ENCODE measurements around the gene SIPA1L3. TPM values are rescaled to one million over a fixed set of nuclear protein-coding genes. Genes with fewer than 3 reads are reported as not detected.

The SIPA1L3 gene
- polyA plus RNA-seq, 3 donors from 2014 or later = 0.29 to 4.1 (median 3.2) TPM

- H3K27ac Mint-ChIP-seq = no peak overlapping the region
- no peaks in the 10 kb centered on the region for H3K9me3 Mint-ChIP-seq
- DNase-seq = no peak
- H3K4me1 Mint-ChIP-seq = peaks cover 0 to 1% of the 10 kb centered on the region in 2 donors
- H3K27me3 Mint-ChIP-seq (ENCODE audit: low read depth in 3 of 3) = no peaks in the 10 kb centered on the region
- no peaks in the 10 kb centered on the region for H3K36me3 Mint-ChIP-seq
- H3K4me3 Mint-ChIP-seq = no peak overlapping the region
Measured at GRCh38 chr19:37942516-37942902, 35.5 kb downstream of the SIPA1L3 start.

DNA sequence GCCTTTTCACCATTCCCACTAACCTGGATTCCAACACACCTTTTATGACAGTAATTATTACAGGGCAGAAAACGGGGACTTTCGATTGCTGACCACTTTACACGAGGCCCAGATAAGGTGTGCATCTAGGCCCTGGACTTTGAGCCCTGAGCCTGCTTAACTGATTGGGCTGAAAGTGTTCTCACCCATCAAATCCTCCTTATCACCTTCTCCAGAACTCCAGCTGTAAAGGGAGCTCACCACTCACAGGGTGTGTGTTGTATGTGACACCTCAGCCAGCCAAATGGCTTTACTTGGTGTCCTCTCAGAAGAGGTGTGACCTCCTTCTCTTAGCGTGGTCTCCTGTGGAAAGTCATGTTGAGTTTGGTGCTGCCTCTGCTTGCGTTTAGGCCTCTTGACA is 36.5 kb downstream of the SIPA1L3 start:
- DNase-seq = no peak
- no peaks in the 10 kb centered on the region for H3K36me3 Mint-ChIP-seq
- no peak overlapping the region for H3K4me3 Mint-ChIP-seq
- peaks cover 0 to 2% of the 10 kb centered on the region in 2 donors for H3K4me1 Mint-ChIP-seq
- no peaks in the 10 kb centered on the region for H3K9me3 Mint-ChIP-seq
- H3K27ac Mint-ChIP-seq = no peak overlapping the region
- H3K27me3 Mint-ChIP-seq (ENCODE audit: low read depth in 3 of 3) = no peaks in the 10 kb centered on the region

DNA sequence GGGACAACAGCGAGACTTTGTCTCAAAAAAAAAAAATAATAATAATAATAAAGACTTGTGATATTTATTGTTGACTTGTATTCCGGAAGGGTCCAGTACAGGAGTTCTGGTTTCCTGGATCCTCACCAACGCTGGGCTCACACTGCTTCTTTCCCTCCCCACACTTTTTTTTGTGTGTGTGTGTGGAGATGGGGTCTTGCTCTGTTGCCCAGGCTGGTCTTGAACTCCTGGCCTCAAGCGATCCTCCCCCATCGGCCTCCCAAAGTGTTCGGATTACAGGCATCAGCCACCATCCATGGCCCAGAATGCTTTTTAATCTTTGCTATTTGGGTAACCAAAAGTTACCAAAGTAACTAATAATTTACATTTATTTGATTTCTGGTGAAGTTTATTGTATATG is 39.1 kb downstream of the SIPA1L3 start:
- H3K27ac Mint-ChIP-seq = no peak overlapping the region
- no peak for DNase-seq
- peaks cover 0 to 3% (median 0%) of the 10 kb centered on the region in 3 donors for H3K36me3 Mint-ChIP-seq
- no peak overlapping the region for H3K4me3 Mint-ChIP-seq
- H3K9me3 Mint-ChIP-seq = no peaks in the 10 kb centered on the region
- H3K4me1 Mint-ChIP-seq = peaks cover 3% of the 10 kb centered on the region in 2 donors
- H3K27me3 Mint-ChIP-seq (ENCODE audit: low read depth in 3 of 3) = no peaks in the 10 kb centered on the region

DNA sequence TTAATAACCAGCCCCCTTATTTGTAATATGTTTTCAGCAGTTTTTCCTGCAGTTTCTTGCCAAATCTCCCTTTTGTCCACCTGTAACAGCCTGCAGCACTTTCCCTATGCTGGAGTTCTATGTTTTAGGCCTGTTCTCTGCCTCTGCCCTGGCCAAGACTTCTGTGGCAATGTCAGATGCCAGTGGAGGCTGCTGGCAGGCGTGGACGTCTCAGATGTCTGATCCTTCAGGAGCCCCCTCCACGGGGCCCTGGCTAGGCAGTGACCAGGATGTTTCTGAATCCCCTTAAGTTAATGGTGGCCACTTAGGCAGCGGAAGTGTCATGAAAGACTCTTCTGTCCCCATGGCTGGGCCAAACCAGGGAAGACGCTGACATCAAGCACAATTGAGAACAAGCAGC is 40.8 kb downstream of the SIPA1L3 start:
- Mint-ChIP-seq H3K4me1 (peaks cover 3 to 6% of the 10 kb centered on the region in 2 donors), H3K27me3 (ENCODE audit: low read depth in 3 of 3) (no peaks in the 10 kb centered on the region), H3K36me3 (peaks cover 0 to 3% (median 0%) of the 10 kb centered on the region in 3 donors), H3K4me3 (no peak overlapping the region), H3K9me3 (no peaks in the 10 kb centered on the region), H3K27ac (no peak overlapping the region)
- DNase-seq = no peak

- no peak overlapping the region for H3K4me3 Mint-ChIP-seq
Measured at GRCh38 chr19:37948362-37948761, 41.4 kb downstream of the SIPA1L3 start.

DNA sequence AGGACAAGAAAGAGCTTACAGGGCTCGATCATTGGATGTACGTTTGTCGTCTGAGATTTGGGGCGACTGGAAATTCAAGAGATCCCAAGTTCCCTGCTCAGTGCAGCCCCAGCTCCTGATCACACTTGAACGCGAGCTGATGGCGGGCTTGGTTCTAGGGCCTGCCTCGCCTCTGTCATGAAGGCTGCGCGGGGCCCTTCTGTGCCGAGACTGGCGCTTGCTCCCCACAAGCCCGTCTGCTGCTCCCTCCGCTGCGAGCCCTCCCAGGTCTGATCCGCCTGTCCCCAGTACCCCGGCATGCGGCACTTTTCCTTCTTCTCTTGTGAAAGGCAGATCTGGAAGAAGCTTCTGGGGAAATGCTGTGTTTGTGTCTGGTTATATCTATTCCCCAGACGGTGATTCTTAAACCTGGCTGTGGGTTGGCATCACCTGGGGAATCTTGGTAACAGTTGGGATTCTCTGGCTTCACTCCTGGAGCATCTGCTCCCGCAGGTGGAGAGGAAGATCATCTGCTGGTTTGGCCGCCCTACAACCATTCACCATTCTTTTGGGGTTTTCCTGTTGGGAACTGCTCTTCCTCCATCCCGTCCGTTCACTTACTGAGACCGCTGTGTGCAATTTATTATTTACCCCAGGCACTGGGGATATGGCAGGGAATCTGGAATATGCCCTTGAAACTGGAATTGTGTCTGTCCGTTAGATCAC is 43.6 kb downstream of the SIPA1L3 start:
- peaks cover 3 to 15% of the 10 kb centered on the region in 2 donors for H3K4me1 Mint-ChIP-seq
- H3K9me3 Mint-ChIP-seq = no peaks in the 10 kb centered on the region
- H3K36me3 Mint-ChIP-seq = peaks cover 0 to 3% (median 0%) of the 10 kb centered on the region in 3 donors
- H3K27ac Mint-ChIP-seq = no peak overlapping the region
- H3K27me3 Mint-ChIP-seq (ENCODE audit: low read depth in 3 of 3) = no peaks in the 10 kb centered on the region
- H3K4me3 Mint-ChIP-seq = no peak overlapping the region
- DNase-seq = no peak

More at GRCh38 chr19:37948362-37948761, 41.4 kb downstream of the SIPA1L3 start:
- no peaks in the 10 kb centered on the region for H3K27me3 Mint-ChIP-seq (ENCODE audit: low read depth in 3 of 3)
- H3K36me3 Mint-ChIP-seq = peaks cover 0 to 3% (median 0%) of the 10 kb centered on the region in 3 donors
- peaks cover 3 to 6% of the 10 kb centered on the region in 2 donors for H3K4me1 Mint-ChIP-seq
- H3K9me3 Mint-ChIP-seq = no peaks in the 10 kb centered on the region
- DNase-seq = no peak
- H3K27ac Mint-ChIP-seq = no peak overlapping the region

DNA sequence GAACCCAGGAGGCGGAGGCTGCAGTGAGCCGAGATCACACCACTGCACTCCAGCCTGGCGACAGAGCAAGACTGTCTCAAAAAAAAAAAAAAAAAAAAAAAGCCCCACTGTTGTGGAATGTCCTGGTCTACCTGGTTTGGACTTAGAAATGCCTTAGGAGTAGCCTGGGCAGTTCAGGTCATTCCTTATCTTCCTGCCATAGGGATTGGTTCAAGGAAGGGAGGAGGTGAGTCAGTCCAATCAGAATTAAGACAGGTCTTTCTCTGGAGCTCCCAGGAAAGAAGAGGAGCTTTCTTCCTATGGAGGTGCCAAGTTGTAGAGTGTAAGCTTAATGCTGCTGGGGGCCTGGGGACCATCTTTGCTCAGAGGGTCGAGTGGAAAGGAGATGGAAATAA is 44.8 kb downstream of the SIPA1L3 start:
- Mint-ChIP-seq H3K36me3 (peaks cover 0 to 3% (median 0%) of the 10 kb centered on the region in 3 donors), H3K27ac (no peak overlapping the region), H3K4me1 (peaks cover 3 to 15% of the 10 kb centered on the region in 2 donors), H3K27me3 (ENCODE audit: low read depth in 3 of 3) (no peaks in the 10 kb centered on the region), H3K9me3 (no peaks in the 10 kb centered on the region), H3K4me3 (no peak overlapping the region)
- DNase-seq = no peak

GRCh38 chr19:37953171-37953917 is 46.3 kb downstream of the SIPA1L3 start:
- Mint-ChIP-seq H3K36me3 (peaks cover 0 to 3% (median 0%) of the 10 kb centered on the region in 3 donors), H3K4me3 (no peak overlapping the region), H3K9me3 (no peaks in the 10 kb centered on the region), H3K4me1 (peaks cover 1 to 15% of the 10 kb centered on the region in 2 donors), H3K27ac (no peak overlapping the region), H3K27me3 (ENCODE audit: low read depth in 3 of 3) (no peaks in the 10 kb centered on the region)
- no peak for DNase-seq

- no peak overlapping the region for H3K4me3 Mint-ChIP-seq
- DNase-seq = no peak
- H3K27me3 Mint-ChIP-seq (ENCODE audit: low read depth in 3 of 3) = no peaks in the 10 kb centered on the region
- H3K36me3 Mint-ChIP-seq = peaks cover 0 to 3% (median 0%) of the 10 kb centered on the region in 3 donors
- no peak overlapping the region for H3K27ac Mint-ChIP-seq
- peaks cover 0 to 17% of the 10 kb centered on the region in 2 donors for H3K4me1 Mint-ChIP-seq
- H3K9me3 Mint-ChIP-seq = no peaks in the 10 kb centered on the region
Measured at GRCh38 chr19:37953918-37954303, 46.9 kb downstream of the SIPA1L3 start.

GRCh38 chr19:37954421-37954874 is 47.4 kb downstream of the SIPA1L3 start:
- Mint-ChIP-seq H3K9me3 (no peaks in the 10 kb centered on the region), H3K4me3 (no peak overlapping the region), H3K27me3 (ENCODE audit: low read depth in 3 of 3) (no peaks in the 10 kb centered on the region), H3K36me3 (peaks cover 0 to 3% (median 0%) of the 10 kb centered on the region in 3 donors), H3K27ac (no peak overlapping the region), H3K4me1 (peaks cover 4 to 23% of the 10 kb centered on the region in 2 donors)
- DNase-seq = no peak

- no peak overlapping the region for H3K27ac Mint-ChIP-seq
- H3K9me3 Mint-ChIP-seq = no peaks in the 10 kb centered on the region
- H3K36me3 Mint-ChIP-seq = peaks cover 0 to 1% (median 0%) of the 10 kb centered on the region in 3 donors
- peaks cover 10 to 28% of the 10 kb centered on the region in 2 donors for H3K4me1 Mint-ChIP-seq
- no peaks in the 10 kb centered on the region for H3K27me3 Mint-ChIP-seq (ENCODE audit: low read depth in 3 of 3)
- DNase-seq = no peak
- no peak overlapping the region for H3K4me3 Mint-ChIP-seq
Measured at GRCh38 chr19:37955986-37956385, 49.0 kb downstream of the SIPA1L3 start.

DNA sequence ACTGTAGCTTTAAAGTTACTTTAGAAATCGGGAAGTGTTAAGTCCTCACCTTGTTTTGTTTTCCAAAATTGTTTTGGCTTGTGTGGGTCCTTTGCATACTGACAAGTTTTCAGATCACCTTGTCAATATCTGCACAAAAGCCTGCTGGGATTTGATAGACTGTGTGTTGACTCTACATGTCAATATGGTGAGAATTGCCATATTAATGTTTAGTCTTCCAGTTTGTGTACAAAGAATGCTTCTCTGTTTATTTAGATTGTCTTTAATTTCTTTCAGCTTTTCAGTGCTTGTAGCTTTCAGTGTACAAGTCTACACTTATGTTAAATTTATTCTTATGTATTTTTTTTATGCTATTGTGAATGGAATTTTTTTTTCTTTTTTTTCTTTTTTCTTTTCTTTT is 50.2 kb downstream of the SIPA1L3 start:
- H3K27me3 Mint-ChIP-seq (ENCODE audit: low read depth in 3 of 3) = no peaks in the 10 kb centered on the region
- peaks cover 5 to 7% (median 6%) of the 10 kb centered on the region in 3 donors for H3K36me3 Mint-ChIP-seq
- peaks cover 0 to 7% (median 4%) of the 10 kb centered on the region in 6 donors for H3K9me3 Mint-ChIP-seq
- no peak for DNase-seq
- H3K4me1 Mint-ChIP-seq = peaks cover 10 to 31% of the 10 kb centered on the region in 2 donors
- H3K4me3 Mint-ChIP-seq = no peak overlapping the region
- no peak overlapping the region for H3K27ac Mint-ChIP-seq

DNA sequence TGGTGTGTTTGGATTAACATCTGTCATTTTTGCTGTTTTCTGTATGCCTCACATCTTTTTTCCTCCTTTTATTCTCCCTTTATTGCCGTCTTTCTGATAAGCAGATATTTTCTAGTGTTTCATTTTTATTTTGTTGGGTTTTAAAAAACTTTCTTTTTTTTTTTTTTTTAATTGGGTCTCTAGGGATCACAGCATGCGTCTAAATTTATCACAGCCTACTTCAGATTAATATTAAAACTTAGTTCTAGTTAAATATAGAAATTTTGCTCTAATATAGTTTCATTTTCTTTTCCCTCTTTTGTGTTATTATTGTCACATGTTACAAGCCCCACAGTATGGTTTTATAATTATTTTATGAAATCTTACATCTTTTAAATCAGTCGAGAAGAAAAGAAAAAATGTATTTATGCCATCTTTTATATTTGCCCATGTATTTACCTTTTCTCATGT is 52.7 kb downstream of the SIPA1L3 start:
- H3K27me3 Mint-ChIP-seq (ENCODE audit: low read depth in 3 of 3) = no peaks in the 10 kb centered on the region
- H3K9me3 Mint-ChIP-seq = peaks cover 0 to 11% (median 5%) of the 10 kb centered on the region in 6 donors
- peaks cover 12 to 29% of the 10 kb centered on the region in 2 donors for H3K4me1 Mint-ChIP-seq
- no peak overlapping the region for H3K27ac Mint-ChIP-seq
- no peak overlapping the region for H3K4me3 Mint-ChIP-seq
- no peak for DNase-seq
- peaks cover 5 to 7% (median 6%) of the 10 kb centered on the region in 3 donors for H3K36me3 Mint-ChIP-seq

- Mint-ChIP-seq H3K4me3 (no peak overlapping the region), H3K36me3 (peaks cover 5 to 7% (median 6%) of the 10 kb centered on the region in 3 donors), H3K27ac (no peak overlapping the region), H3K9me3 (peaks cover 0 to 11% (median 5%) of the 10 kb centered on the region in 6 donors), H3K27me3 (ENCODE audit: low read depth in 3 of 3) (no peaks in the 10 kb centered on the region), H3K4me1 (peaks cover 12 to 29% of the 10 kb centered on the region in 2 donors)
- DNase-seq = no peak
Measured at GRCh38 chr19:37961198-37961597, 54.2 kb downstream of the SIPA1L3 start.
